GM10847 (cell line): ENCODE data around the gene GNAI1.

ENCODE experiments used
- POLR2A ChIP-seq: IDR thresholded peaks from 2 replicates; pipeline ENCODE4 v1.6.1; 2011; ENCODE audit not compliant: insufficient read length; ENCODE audit errors: extremely low read depth

The GNAI1 gene

GRCh38 chr7:80182630-80183276 lies 48.1 kb downstream of the GNAI1 start:
- no peak for TF ChIP-seq POLR2A

GRCh38 chr7:80183351-80183750 lies 48.7 kb downstream of the GNAI1 start:
- TF ChIP-seq POLR2A: no peak

GRCh38 chr7:80183900-80184685 lies 49.5 kb downstream of the GNAI1 start:
- no peak for TF ChIP-seq POLR2A

- no peak for TF ChIP-seq POLR2A
Measured at GRCh38 chr7:80184693-80185092, 50.1 kb downstream of the GNAI1 start.

GRCh38 chr7:80185571-80185970 lies 50.9 kb downstream of the GNAI1 start:
- TF ChIP-seq POLR2A: no peak

- no peak for TF ChIP-seq POLR2A
Measured at GRCh38 chr7:80186721-80187120, 52.1 kb downstream of the GNAI1 start.

GRCh38 chr7:80187279-80187678 lies 52.6 kb downstream of the GNAI1 start:
- no peak for TF ChIP-seq POLR2A

- TF ChIP-seq POLR2A: no peak
Measured at GRCh38 chr7:80187727-80188126, 53.1 kb downstream of the GNAI1 start.

GRCh38 chr7:80189638-80190037 lies 55.0 kb downstream of the GNAI1 start:
- no peak for TF ChIP-seq POLR2A

GRCh38 chr7:80197627-80198026 lies 63.0 kb downstream of the GNAI1 start:
- no peak for TF ChIP-seq POLR2A

GRCh38 chr7:80199051-80199450 lies 64.4 kb downstream of the GNAI1 start:
- no peak for TF ChIP-seq POLR2A

- TF ChIP-seq POLR2A: no peak
Measured at GRCh38 chr7:80204454-80204853, 69.8 kb downstream of the GNAI1 start.

- TF ChIP-seq POLR2A: no peak
Measured at GRCh38 chr7:80204919-80205318, 70.3 kb downstream of the GNAI1 start.

- TF ChIP-seq POLR2A: no peak
Measured at GRCh38 chr7:80206763-80207162, 72.1 kb downstream of the GNAI1 start.

- no peak for TF ChIP-seq POLR2A
Measured at GRCh38 chr7:80207501-80207900, 72.9 kb downstream of the GNAI1 start.

GRCh38 chr7:80208700-80209099 lies 74.1 kb downstream of the GNAI1 start:
- no peak for TF ChIP-seq POLR2A

GRCh38 chr7:80210400-80210799 lies 75.8 kb downstream of the GNAI1 start:
- no peak for TF ChIP-seq POLR2A
